ENCODE measurements around the gene DLG1.

Gene DLG1

DNA sequence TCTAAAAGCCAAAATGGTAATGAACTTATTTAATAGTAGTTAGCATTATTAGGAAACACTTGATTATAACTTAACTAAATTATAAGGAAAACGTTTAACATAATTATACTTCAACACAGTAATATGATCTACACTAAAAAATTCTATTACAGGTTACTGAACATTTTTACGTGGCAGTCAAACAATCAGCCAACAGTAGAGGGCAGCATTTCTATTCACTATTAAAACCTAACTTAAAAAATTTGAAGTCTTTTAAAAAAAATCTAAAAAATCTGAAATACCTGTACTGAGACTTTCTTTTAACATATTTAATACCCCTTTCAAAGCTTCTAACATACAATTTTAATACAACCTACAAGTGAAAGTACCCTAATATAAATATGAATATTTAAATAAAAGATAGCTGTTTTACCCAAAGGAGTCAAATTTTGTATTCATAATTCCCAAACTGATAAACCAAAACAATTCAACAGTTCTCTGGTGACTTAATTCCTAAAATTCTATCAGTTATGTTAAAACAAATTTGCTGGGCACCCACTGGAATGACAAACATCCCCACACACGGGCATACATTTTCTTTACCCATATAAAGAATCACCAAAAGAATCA lies 41.5 kb downstream of the DLG1 start:
- Histone ChIP-seq H3K27me3 (no peaks in the 10 kb centered on the region), H3K36me3 (no peaks in the 10 kb centered on the region), H3K4me3 (ENCODE audit: low read depth in 1 of 2, low read length in 1 of 2) (no peak overlapping the region), H3K9me3 (no peaks in the 10 kb centered on the region), H3K27ac (no peak overlapping the region), H3K4me1 (ENCODE audit: control insufficient read depth in 1 of 2, insufficient read depth in 1 of 2, low read depth in 1 of 2, low read length in 1 of 2) (no peaks in the 10 kb centered on the region)
- TF ChIP-seq, protein P1, sequence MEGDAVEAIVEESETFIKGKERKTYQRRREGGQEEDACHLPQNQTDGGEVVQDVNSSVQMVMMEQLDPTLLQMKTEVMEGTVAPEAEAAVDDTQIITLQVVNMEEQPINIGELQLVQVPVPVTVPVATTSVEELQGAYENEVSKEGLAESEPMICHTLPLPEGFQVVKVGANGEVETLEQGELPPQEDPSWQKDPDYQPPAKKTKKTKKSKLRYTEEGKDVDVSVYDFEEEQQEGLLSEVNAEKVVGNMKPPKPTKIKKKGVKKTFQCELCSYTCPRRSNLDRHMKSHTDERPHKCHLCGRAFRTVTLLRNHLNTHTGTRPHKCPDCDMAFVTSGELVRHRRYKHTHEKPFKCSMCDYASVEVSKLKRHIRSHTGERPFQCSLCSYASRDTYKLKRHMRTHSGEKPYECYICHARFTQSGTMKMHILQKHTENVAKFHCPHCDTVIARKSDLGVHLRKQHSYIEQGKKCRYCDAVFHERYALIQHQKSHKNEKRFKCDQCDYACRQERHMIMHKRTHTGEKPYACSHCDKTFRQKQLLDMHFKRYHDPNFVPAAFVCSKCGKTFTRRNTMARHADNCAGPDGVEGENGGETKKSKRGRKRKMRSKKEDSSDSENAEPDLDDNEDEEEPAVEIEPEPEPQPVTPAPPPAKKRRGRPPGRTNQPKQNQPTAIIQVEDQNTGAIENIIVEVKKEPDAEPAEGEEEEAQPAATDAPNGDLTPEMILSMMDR (IDR thresholded peaks at IDR 0.05): no peak

DNA sequence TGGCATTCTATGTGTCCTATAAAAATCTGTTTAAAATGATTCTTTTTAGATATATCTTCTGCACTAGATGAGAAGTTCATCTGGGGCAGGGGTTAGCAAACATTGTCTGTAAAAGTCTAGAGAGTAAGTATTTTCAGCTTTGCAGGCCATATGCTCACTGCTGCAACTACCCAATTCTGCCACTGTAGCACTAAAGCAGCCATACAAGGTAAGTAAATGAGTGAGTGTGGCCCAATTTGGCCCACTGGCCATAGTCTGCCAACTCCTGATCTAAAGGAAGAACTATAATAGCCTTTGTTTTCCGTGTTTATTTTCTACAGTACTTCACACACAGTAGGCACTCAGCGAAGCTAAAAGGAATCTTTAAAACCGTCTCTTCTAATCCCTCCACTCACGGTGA lies 42.3 kb downstream of the DLG1 start:
- H3K4me1 ChIP-seq (ENCODE audit: control insufficient read depth in 1 of 2, insufficient read depth in 1 of 2, low read depth in 1 of 2, low read length in 1 of 2): no peaks in the 10 kb centered on the region
- TF ChIP-seq, protein P1 (IDR thresholded peaks at IDR 0.05): no peak
- H3K27me3 ChIP-seq: no peaks in the 10 kb centered on the region
- H3K27ac ChIP-seq: no peak overlapping the region
- H3K36me3 ChIP-seq: no peaks in the 10 kb centered on the region
- H3K9me3 ChIP-seq: no peaks in the 10 kb centered on the region
- H3K4me3 ChIP-seq (ENCODE audit: low read depth in 1 of 2, low read length in 1 of 2): no peak overlapping the region

DNA sequence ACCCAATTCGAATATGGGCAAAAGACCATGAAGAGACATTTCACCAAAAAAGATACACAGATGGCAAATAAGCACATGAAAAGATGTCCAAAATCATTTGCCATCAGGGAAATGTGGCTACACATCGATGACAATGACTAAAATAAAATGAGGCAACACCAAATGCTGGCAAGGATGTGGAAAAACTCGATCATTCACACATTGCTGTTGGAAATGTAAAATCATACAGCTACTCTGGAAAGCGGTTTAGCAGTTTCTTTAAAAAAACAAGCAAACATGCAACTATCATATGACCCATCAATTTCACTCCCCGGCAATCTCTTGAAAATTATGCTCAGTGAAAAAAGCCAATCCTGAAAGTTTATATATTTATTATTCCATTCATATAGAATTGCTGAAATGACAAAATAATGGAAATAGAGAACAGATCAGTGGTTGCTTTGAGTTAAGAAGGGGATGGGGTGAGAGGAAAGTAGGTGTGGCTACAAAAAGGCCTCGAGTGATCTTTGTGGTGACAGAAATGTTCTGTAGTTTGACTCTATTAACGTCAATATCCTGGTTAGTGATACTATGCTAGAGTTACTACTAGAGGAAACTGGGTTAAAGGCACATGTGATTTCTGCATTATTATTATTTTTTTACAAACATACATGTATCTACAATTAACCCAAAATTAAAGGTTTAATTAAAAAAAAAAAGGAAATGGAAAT lies 45.0 kb downstream of the DLG1 start:
- no peak overlapping the region for H3K4me3 ChIP-seq (ENCODE audit: low read depth in 1 of 2, low read length in 1 of 2)
- no peaks in the 10 kb centered on the region for H3K4me1 ChIP-seq (ENCODE audit: control insufficient read depth in 1 of 2, insufficient read depth in 1 of 2, low read depth in 1 of 2, low read length in 1 of 2)
- no peaks in the 10 kb centered on the region for H3K36me3 ChIP-seq
- H3K27me3 ChIP-seq: no peaks in the 10 kb centered on the region
- TF ChIP-seq, protein P1 (IDR thresholded peaks at IDR 0.05): no peak
- H3K9me3 ChIP-seq: peaks cover 3% of the 10 kb centered on the region
- no peak overlapping the region for H3K27ac ChIP-seq

- H3K4me1 ChIP-seq (ENCODE audit: control insufficient read depth in 1 of 2, insufficient read depth in 1 of 2, low read depth in 1 of 2, low read length in 1 of 2): no peaks in the 10 kb centered on the region
- TF ChIP-seq, protein P1 (IDR thresholded peaks at IDR 0.05): no peak
- no peak overlapping the region for H3K4me3 ChIP-seq (ENCODE audit: low read depth in 1 of 2, low read length in 1 of 2)
- H3K27ac ChIP-seq: no peak overlapping the region
- H3K27me3 ChIP-seq: no peaks in the 10 kb centered on the region
- H3K9me3 ChIP-seq: peaks cover 10% of the 10 kb centered on the region
- no peaks in the 10 kb centered on the region for H3K36me3 ChIP-seq
Observed at GRCh38 chr3:197249542-197249941, 48.9 kb downstream of the DLG1 start.

- Histone ChIP-seq H3K27me3 (no peaks in the 10 kb centered on the region), H3K27ac (no peak overlapping the region), H3K36me3 (no peaks in the 10 kb centered on the region), H3K4me3 (ENCODE audit: low read depth in 1 of 2, low read length in 1 of 2) (no peak overlapping the region), H3K4me1 (ENCODE audit: control insufficient read depth in 1 of 2, insufficient read depth in 1 of 2, low read depth in 1 of 2, low read length in 1 of 2) (no peaks in the 10 kb centered on the region), H3K9me3 (peaks cover 15% of the 10 kb centered on the region)
- TF ChIP-seq, protein P1 (IDR thresholded peaks at IDR 0.05): no peak
Observed at GRCh38 chr3:197248341-197248740, 50.1 kb downstream of the DLG1 start.
